Astrocyte of the cerebellum (primary cell): Measurements from ENCODE around the gene BANK1.

Experiments used
- DNase-seq: peaks from one replicate; pipeline ENCODE4 v3.0.0-alpha.2; 2011; ENCODE audit warnings: low read depth
- H3K4me3 ChIP-seq: 2 replicates; pipeline ENCODE4 v1.5.1; 2011; ENCODE audit warnings: mild to moderate bottlenecking, low read depth, low read length, moderate library complexity
- in situ Hi-C: cut with HindIII; loops from 2 replicates; pipeline ENCODE4 v1.10.0; 2017; ENCODE audit warnings: low sequenced_read_pairs
- TF ChIP-seq, protein P1 (sequence below): IDR thresholded peaks from 2 replicates; pipeline ENCODE4 v1.5.1; 2012; ENCODE audit warnings: low read length, low read depth, moderate library complexity, mild to moderate bottlenecking; ENCODE audit errors: missing control alignments

The BANK1 gene

DNA sequence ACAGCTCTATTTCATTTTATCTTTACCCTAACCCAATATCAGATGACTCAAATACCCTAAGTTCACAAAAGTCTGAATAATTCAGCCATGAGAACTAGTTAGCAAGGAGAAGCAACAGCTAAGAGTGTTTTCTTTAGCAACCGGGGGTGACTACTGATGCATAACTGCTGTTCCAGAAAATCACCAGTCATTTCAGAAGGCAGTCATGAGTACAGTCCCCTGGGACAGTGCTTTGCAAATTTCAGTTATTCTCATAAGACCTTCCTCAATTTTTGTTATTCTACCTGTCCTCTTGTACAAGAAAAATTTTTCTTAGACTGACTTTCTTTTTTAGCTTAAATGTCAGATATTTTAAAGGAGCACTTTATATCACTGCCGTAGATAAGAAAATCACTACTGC is 16.4 kb downstream of the BANK1 start:
- no peak overlapping the region for H3K4me3 ChIP-seq
- in situ Hi-C loops: no loop called here
- DNase-seq: no peak
- TF ChIP-seq, protein P1, sequence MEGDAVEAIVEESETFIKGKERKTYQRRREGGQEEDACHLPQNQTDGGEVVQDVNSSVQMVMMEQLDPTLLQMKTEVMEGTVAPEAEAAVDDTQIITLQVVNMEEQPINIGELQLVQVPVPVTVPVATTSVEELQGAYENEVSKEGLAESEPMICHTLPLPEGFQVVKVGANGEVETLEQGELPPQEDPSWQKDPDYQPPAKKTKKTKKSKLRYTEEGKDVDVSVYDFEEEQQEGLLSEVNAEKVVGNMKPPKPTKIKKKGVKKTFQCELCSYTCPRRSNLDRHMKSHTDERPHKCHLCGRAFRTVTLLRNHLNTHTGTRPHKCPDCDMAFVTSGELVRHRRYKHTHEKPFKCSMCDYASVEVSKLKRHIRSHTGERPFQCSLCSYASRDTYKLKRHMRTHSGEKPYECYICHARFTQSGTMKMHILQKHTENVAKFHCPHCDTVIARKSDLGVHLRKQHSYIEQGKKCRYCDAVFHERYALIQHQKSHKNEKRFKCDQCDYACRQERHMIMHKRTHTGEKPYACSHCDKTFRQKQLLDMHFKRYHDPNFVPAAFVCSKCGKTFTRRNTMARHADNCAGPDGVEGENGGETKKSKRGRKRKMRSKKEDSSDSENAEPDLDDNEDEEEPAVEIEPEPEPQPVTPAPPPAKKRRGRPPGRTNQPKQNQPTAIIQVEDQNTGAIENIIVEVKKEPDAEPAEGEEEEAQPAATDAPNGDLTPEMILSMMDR: no peak

DNA sequence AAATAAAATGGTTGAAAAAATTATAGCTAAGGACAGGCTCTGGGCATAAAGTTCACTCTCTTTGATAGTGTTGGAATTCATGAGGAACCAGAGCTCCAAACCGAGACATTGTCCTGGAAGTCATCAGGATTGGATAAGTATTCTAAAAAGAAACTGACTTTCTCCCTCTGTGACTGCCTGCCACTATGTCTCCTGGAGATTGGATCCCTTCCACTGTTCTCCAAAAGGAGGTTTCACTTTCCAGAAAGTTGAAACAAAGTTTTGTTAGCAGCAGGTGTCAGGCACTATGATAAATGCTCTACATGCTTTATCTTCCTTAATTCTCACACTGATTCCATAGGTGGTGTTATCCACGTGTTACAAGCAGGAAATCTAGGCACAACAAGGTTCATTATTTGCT is 16.8 kb downstream of the BANK1 start:
- H3K4me3 ChIP-seq: no peak overlapping the region
- no peak for DNase-seq
- in situ Hi-C loops: no loop called here
- TF ChIP-seq, protein P1: no peak

DNA sequence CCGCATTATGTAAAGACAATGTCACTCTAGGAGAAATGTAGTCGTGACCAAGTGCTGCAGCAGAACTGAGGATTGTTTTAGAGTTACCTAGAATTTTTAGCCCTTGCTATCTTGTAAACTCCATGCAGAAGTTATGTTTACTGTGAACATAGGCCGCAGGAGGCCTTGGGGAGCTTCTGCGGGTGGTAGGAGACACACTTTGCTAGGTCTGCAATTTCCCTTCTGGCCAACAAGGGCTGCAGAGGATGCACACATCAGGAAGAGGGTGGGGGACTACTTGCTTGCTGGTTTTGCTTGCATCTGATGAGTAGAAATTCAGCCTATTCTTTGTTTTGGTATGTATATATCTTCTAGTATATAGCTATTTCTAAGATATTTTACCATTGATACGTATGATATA is 23.1 kb downstream of the BANK1 start:
- no peak overlapping the region for H3K4me3 ChIP-seq
- TF ChIP-seq, protein P1: no peak
- in situ Hi-C loops: no loop called here
- no peak for DNase-seq

DNA sequence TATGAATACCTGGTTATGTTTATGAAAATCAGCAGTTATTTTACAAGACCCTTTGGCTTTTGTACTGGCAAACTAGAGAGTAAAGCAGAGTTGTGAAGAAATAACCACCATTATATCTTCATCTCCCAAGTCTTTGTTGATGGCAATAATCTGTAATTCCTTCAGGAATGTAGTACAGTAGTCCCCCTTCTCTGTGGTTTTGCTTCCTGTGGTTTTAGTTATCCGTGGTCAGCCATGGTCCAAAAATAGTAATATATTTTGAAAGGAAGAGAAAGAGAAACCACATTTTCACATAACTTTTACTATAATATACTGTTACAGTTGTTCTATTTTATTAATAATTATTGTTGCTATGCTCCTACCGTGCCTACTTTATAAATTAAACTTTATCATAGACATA is 27.8 kb downstream of the BANK1 start:
- H3K4me3 ChIP-seq: no peak overlapping the region
- in situ Hi-C loops: no loop called here
- TF ChIP-seq, protein P1: no peak
- DNase-seq: peak; percentile 71

DNA sequence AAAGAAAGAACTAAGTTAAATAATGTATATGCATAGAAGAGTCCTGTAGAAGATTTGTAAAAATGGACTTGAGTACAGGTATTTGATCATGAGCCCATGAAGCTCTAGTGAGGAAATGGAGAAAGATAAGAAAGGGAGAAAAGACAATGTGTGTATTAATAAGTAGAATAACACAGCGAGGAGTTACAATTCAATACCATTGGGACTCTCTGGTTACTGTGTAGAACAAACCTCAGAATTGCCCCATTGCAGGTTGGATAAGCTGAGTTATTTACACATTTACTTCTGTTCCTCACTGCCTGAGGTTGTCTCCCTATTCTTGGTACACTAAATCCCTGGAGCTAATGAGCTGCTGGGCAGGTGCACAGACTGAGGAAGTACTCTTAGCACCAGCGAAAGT is 33.3 kb downstream of the BANK1 start:
- in situ Hi-C loops: no loop called here
- DNase-seq: no peak
- H3K4me3 ChIP-seq: no peak overlapping the region
- TF ChIP-seq, protein P1: no peak

DNA sequence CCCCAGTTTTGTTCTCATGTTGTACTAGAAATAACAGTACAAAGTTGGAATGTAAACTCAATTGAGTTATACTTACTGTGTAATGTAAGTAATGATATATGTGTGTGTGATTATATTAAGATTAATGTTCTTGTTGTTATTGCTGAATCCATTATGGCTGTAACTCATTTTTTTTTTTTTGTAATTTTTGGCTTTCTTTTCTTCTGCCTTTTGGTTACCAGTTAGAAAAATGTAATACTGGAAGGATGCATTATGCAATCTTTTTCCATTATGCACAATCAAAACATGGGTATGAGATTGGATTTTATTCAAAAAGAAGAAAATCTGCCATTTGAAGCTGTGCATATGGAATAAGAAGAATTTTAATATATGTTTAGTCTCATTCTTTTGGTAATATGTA is 34.0 kb downstream of the BANK1 start:
- H3K4me3 ChIP-seq: no peak overlapping the region
- DNase-seq: no peak
- TF ChIP-seq, protein P1: no peak
- in situ Hi-C loops: no loop called here

DNA sequence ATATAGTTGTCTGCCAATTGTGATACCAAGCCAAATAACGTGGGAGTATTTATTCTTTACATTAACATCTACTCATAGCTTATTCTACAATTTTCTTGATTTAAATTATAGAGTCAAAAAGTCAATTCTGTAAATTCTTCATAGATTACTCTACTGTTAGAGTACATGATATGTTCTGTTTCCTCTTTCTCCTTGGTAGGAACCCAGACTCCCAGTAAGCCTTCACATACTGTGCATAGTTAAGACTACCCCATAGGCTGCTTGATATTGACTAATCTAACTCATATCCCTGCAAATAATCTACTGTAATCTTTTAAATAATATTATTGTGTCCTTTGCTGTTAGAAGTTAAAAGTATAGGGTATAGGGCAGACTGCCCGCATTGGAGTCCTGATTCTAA is 35.4 kb downstream of the BANK1 start:
- DNase-seq: no peak
- TF ChIP-seq, protein P1: no peak
- no peak overlapping the region for H3K4me3 ChIP-seq
- in situ Hi-C loops: no loop called here
